Activated gamma-delta T cell treated with Interleukin-2 at 50 U/mL for 16 hours (primary cell): ENCODE measurements around the gene GALNT9.

Experiments used
- DNase-seq: peaks from one replicate; pipeline ENCODE4 v3.0.0-alpha.2; 2020

Gene GALNT9

GRCh38 chr12:132324841-132325732 is 4.3 kb downstream of the GALNT9 start:
- DNase-seq: no peak

- no peak for DNase-seq
Measured at GRCh38 chr12:132324173-132324572, 5.2 kb downstream of the GALNT9 start.

GRCh38 chr12:132323171-132324010 is 6.0 kb downstream of the GALNT9 start:
- DNase-seq: no peak

- DNase-seq: no peak
Measured at GRCh38 chr12:132322206-132323132, 6.9 kb downstream of the GALNT9 start.

- DNase-seq: no peak
Measured at GRCh38 chr12:132321321-132322118, 7.9 kb downstream of the GALNT9 start.

GRCh38 chr12:132320767-132321211 is 8.6 kb downstream of the GALNT9 start:
- DNase-seq: no peak

GRCh38 chr12:132319991-132320570 is 9.3 kb downstream of the GALNT9 start:
- no peak for DNase-seq

GRCh38 chr12:132319359-132319950 is 9.9 kb downstream of the GALNT9 start:
- DNase-seq: no peak

- no peak for DNase-seq
Measured at GRCh38 chr12:132318618-132319033, 10.8 kb downstream of the GALNT9 start.

- DNase-seq: no peak
Measured at GRCh38 chr12:132318135-132318534, 11.3 kb downstream of the GALNT9 start.

- DNase-seq: no peak
Measured at GRCh38 chr12:132317233-132317938, 12.0 kb downstream of the GALNT9 start.

- no peak for DNase-seq
Measured at GRCh38 chr12:132316497-132317232, 12.7 kb downstream of the GALNT9 start.

GRCh38 chr12:132315951-132316350 is 13.4 kb downstream of the GALNT9 start:
- no peak for DNase-seq

- DNase-seq: no peak
Measured at GRCh38 chr12:132315507-132315906, 13.9 kb downstream of the GALNT9 start.

GRCh38 chr12:132314516-132315233 is 14.7 kb downstream of the GALNT9 start:
- DNase-seq: no peak

GRCh38 chr12:132314035-132314434 is 15.4 kb downstream of the GALNT9 start:
- DNase-seq: no peak

GRCh38 chr12:132313182-132313581 is 16.2 kb downstream of the GALNT9 start:
- DNase-seq: no peak

GRCh38 chr12:132312516-132312915 is 16.9 kb downstream of the GALNT9 start:
- no peak for DNase-seq
